Endothelial cell of umbilical vein (primary cell): ENCODE results near the gene TMEM169. TPM values are rescaled to one million over a fixed set of nuclear protein-coding genes. Genes with fewer than 3 reads are reported as not detected.

Experiments
- BruUV-seq: library from RNA; stranded (reverse); fragments of 400-500 nt; replicated peaks from 2 replicates; lab custom pipeline; 2021; lab: Mats Ljungman, UMichigan
- CTCF ChIA-PET: fragments of 300-600, 350-600 bp; sonication (Branson Sonifier 250); formaldehyde crosslinking; loops from one replicate; lab custom pipeline; 2021; ENCODE audit warnings: antibody characterized with exemption, inconsistent platforms; lab: Charles Lee
- POLR2A ChIA-PET: fragments of 300-600, 350-600 bp; sonication (Branson Sonifier 250); formaldehyde crosslinking; loops from one replicate; lab custom pipeline; 2021; ENCODE audit warnings: antibody characterized with exemption, inconsistent platforms; lab: Charles Lee
- DNase-seq: peaks from one replicate; pipeline ENCODE4 v3.0.0-alpha.2; 2011; ENCODE audit warnings: low read depth, low spot score
- FAIRE-seq: peaks from 2 replicates; lab custom pipeline; 2011; peaks lifted over from hg19 to GRCh38; lab: Jason Lieb, UNC
- H2AFZ ChIP-seq: 2 replicates; pipeline ENCODE4 v1.6.0; 2012; ENCODE audit warnings: low read depth, low read length, control low read depth, inconsistent platforms
- H3K27ac ChIP-seq: 2 replicates; pipeline ENCODE4 v1.5.1; 2011; ENCODE audit warnings: low read depth, mild to moderate bottlenecking, control low read depth, low read length, moderate library complexity; ENCODE audit not compliant: insufficient read depth
- H3K27me3 ChIP-seq, 2 experiments: 2 replicates each; pipeline versions ENCODE4 v1.6.0 to v1.6.1; 2011; ENCODE audit warnings: low read length in 2 of 2, mixed read lengths in 1 of 2; ENCODE audit not compliant: control insufficient read depth in 2 of 2, insufficient read depth in 2 of 2
- H3K36me3 ChIP-seq, 2 experiments: 2 replicates in 1 of 2; 3 replicates in 1 of 2; pipeline ENCODE4 v1.5.1; 2011; ENCODE audit warnings: low read length in 2 of 2, mild to moderate bottlenecking in 1 of 2, moderate library complexity in 1 of 2; ENCODE audit not compliant: control insufficient read depth in 2 of 2, insufficient read depth in 2 of 2; ENCODE audit errors: extremely low read depth in 1 of 2
- H3K4me1 ChIP-seq: 3 replicates; pipeline ENCODE4 v1.5.1; 2011; ENCODE audit warnings: mild to moderate bottlenecking, low read length; ENCODE audit not compliant: control insufficient read depth, insufficient read depth; ENCODE audit errors: extremely low read depth
- H3K4me2 ChIP-seq: 2 replicates; pipeline ENCODE4 v1.6.1; 2011; ENCODE audit warnings: low read length, control low read depth, mixed read lengths; ENCODE audit not compliant: insufficient read depth
- H3K4me3 ChIP-seq, 3 experiments: fragments of 200-600 bp in 1 of 3; sonication (generic), shearing (Covaris generic) in 1 of 3; replicated peaks in 1 of 3; 2 replicates each; pipeline ENCODE4 v1.5.1; 2011 to 2016; ENCODE audit warnings: control low read depth in 3 of 3, low read length in 3 of 3, mild to moderate bottlenecking in 2 of 3, inconsistent platforms in 1 of 3, low read depth in 1 of 3, moderate library complexity in 1 of 3; ENCODE audit not compliant: insufficient read depth in 1 of 3
- H3K79me2 ChIP-seq: 2 replicates; pipeline ENCODE4 v1.6.0; 2012; ENCODE audit warnings: low read length, inconsistent platforms; ENCODE audit not compliant: control insufficient read depth, insufficient read depth
- H3K9ac ChIP-seq: replicated peaks from 2 replicates; pipeline ENCODE3; 2011; ENCODE audit warnings: low read length, control low read depth; ENCODE audit not compliant: insufficient read depth; ENCODE audit errors: extremely low read depth
- H3K9me1 ChIP-seq: replicated peaks from 3 replicates; pipeline ENCODE4 v1.6.0; 2011; ENCODE audit warnings: mild to moderate bottlenecking, low read length; ENCODE audit not compliant: control insufficient read depth, insufficient read depth; ENCODE audit errors: extremely low read depth
- H3K9me3 ChIP-seq: replicated peaks from 2 replicates; pipeline ENCODE4 v1.5.1; 2012; ENCODE audit warnings: low read length, inconsistent platforms; ENCODE audit not compliant: control insufficient read depth, insufficient read depth
- H4K20me1 ChIP-seq: replicated peaks from 2 replicates; pipeline ENCODE3; 2011; ENCODE audit warnings: mild to moderate bottlenecking, low read length; ENCODE audit not compliant: control insufficient read depth, insufficient read depth; ENCODE audit errors: extremely low read depth
- CTCF ChIP-seq, 2 donors: IDR thresholded peaks; 1 replicate in 1 of 2; 2 replicates in 1 of 2; pipeline ENCODE4 v1.5.1; 2011; ENCODE audit warnings: low read length in 2 of 2, mild to moderate bottlenecking in 2 of 2, moderate library complexity in 2 of 2, control low read depth in 1 of 2, inconsistent platforms in 1 of 2, low read depth in 1 of 2; ENCODE audit not compliant: insufficient read depth in 1 of 2; ENCODE audit errors: extremely low read depth in 1 of 2
- EZH2 ChIP-seq: IDR thresholded peaks from 2 replicates; pipeline ENCODE4 v1.6.1; 2012; ENCODE audit warnings: borderline replicate concordance, low read depth, mild to moderate bottlenecking, moderate library complexity, low read length, inconsistent platforms; ENCODE audit not compliant: severe bottlenecking
- FOS ChIP-seq: IDR thresholded peaks from 2 replicates; pipeline ENCODE4 v1.6.1; 2011; ENCODE audit warnings: mild to moderate bottlenecking, low read length, moderate library complexity, borderline replicate concordance; ENCODE audit not compliant: insufficient read depth
- GATA2 ChIP-seq: IDR thresholded peaks from 2 replicates; pipeline ENCODE4 v1.7.0; 2011; ENCODE audit warnings: low read depth, mild to moderate bottlenecking, moderate library complexity, mixed read lengths, low read length; ENCODE audit not compliant: insufficient read length, insufficient read depth
- JUN ChIP-seq: IDR thresholded peaks from 2 replicates; pipeline ENCODE4 v1.6.1; 2011; ENCODE audit warnings: borderline replicate concordance, low read depth; ENCODE audit not compliant: insufficient read length, insufficient read depth
- MYC ChIP-seq: IDR thresholded peaks from one replicate; pipeline ENCODE4 v1.6.1; 2011; ENCODE audit warnings: mild to moderate bottlenecking, low read depth, low read length
- POLR2AphosphoS5 ChIP-seq: IDR thresholded peaks from 2 replicates; pipeline ENCODE4 v1.6.1; 2012; ENCODE audit warnings: low read depth, mild to moderate bottlenecking, control low read depth, low read length, moderate library complexity; ENCODE audit not compliant: insufficient read depth
- dilution Hi-C: fragments of 300-500 bp; cut with MboI; formaldehyde crosslinking; loops from one replicate; pipeline ENCODE4 v1.15.0; 2019; ENCODE audit warnings: low sequenced_read_pairs; ENCODE audit not compliant: extremely low pct_ligation_motif_present
- intact Hi-C: fragments of 100-400 bp; cut with micrococcal nuclease; formaldehyde crosslinking; loops from one replicate; pipeline ENCODE4 v1.10.0; 2022
- polyA plus RNA-seq, 4 experiments: library from polyadenylated mRNA; depleted of rRNA in 3 of 4; stranded (reverse) in 3 of 4; unstranded in 1 of 4; fragments of >200 nt; gene quantifications; 2 replicates each; pipeline versions ENCODE4 v1.2.1 to v1.2.3, GENCODE V29; 2011 to 2012; ENCODE audit warnings: missing spikeins in 1 of 4
- total RNA-seq: library from RNA; stranded (reverse); gene quantifications from 2 replicates; pipeline ENCODE4 v1.2.3, GENCODE V29; 2021

The TMEM169 gene
- total and polyA plus RNA-seq, 2 donors (not counting 3 experiments of a cell fraction or from before 2014, with no cell fraction given) = 0.20 TPM; not detected in 1

GRCh38 chr2:216081012-216081411 lies 707 bp upstream of the TMEM169 start:
- BruUV-seq = no TSS peak
- Histone ChIP-seq H2AFZ (peak overlapping the region; percentile 99), H4K20me1 (no peaks in the 10 kb centered on the region), H3K27me3 (peaks cover 8% of the 10 kb centered on the region in 2 experiments), H3K27ac (no peak overlapping the region), H3K79me2 (no peaks in the 10 kb centered on the region), H3K9ac (peak overlapping the region; percentile 45), H3K4me1 (peaks cover 9% of the 10 kb centered on the region), H3K4me2 (peak overlapping the region; percentile 80), H3K9me3 (no peaks in the 10 kb centered on the region), H3K9me1 (no peaks in the 10 kb centered on the region), H3K4me3 (peak overlapping the region in 2 of 3 experiments; percentile 38 to 68), H3K36me3 (no peaks in the 10 kb centered on the region)
- DNase-seq (no peak), FAIRE-seq (peak; percentile 21)
- dilution Hi-C loops = no loop called here
- CTCF ChIA-PET = interaction anchor here (1.4 to 1.8 kb wide), 5 partner anchors 26 to 131 kb away, joined by 4 to 6 read pairs (median 4); no protein-coding TSS in a partner anchor
- POLR2A ChIA-PET = interaction anchor here (0.9 kb wide), 1 partner anchor 29 kb away, joined by 3 read pairs; no protein-coding TSS in a partner anchor
- intact Hi-C loops = no loop called here
- no peak for TF ChIP-seq MYC
- TF ChIP-seq CTCF (IDR thresholded peaks at IDR 0.05; ENCODE audit: extremely low read depth in 1 of 2, insufficient read depth in 1 of 2, low read depth in 1 of 2, low read length in 2 of 2) = no peak
- no peak for TF ChIP-seq EZH2
- no peak for TF ChIP-seq FOS
- TF ChIP-seq JUN = no peak
- no peak for TF ChIP-seq POLR2AphosphoS5
- TF ChIP-seq GATA2 = no peak
